SW480 (cell line): Measurements from ENCODE around the gene POLD3.

Experiments used
- DNase-seq: peaks from one replicate; pipeline ENCODE4 v3.0.0-alpha.2; 2016; ENCODE audit warnings: low spot score

Gene POLD3

GRCh38 chr11:74689666-74690065, 97.3 kb downstream of the POLD3 start:
- no peak for DNase-seq

- DNase-seq: no peak
These were observed 99.4 kb downstream of the POLD3 start for GRCh38 chr11:74691755-74692154.
